NCI-H2227 (cell line): Measurements from ENCODE around the gene ZNF652.

Experiments used
- DNase-seq: peaks from one replicate; lab custom pipeline; 2025; ENCODE audit not compliant: unreplicated experiment; lab: John Stamatoyannopoulos, UW

ZNF652 gene

DNA sequence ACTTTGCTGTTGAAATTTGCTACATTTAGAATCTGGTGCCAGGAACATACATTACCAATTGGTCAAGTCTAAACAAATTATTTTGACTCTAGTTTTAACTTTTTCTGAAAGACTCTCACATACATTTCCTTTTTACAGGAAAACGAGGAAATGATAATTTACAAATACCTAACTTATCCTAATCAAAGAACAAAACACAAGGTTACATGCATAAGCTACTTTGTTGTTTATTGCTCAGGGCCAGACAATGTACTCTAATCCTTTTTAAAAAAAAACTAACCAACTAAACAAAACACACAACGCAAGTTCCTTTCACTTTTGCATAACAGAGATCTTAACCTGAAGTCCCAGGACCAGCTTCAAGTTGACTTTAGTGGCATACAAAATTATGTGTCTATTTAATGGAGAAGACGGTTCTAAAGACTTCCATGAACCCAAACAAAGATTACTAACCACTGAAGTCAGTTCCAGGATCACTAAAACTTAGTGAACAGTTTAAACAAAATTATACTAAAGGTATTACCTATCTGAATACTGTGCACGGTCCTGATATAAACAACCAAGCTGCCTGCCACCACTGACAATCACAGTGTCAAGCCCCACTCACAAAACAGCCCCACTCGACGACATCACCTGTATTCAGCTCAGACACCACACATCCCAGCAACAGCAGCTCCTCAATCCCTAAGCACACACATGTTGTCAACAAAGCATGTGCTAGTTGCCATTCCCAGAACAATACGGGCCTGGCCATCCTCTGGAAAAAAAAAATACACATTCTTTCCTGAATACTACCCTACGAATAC lies 1.9 kb downstream of the ZNF652 start:
- no peak for DNase-seq

DNA sequence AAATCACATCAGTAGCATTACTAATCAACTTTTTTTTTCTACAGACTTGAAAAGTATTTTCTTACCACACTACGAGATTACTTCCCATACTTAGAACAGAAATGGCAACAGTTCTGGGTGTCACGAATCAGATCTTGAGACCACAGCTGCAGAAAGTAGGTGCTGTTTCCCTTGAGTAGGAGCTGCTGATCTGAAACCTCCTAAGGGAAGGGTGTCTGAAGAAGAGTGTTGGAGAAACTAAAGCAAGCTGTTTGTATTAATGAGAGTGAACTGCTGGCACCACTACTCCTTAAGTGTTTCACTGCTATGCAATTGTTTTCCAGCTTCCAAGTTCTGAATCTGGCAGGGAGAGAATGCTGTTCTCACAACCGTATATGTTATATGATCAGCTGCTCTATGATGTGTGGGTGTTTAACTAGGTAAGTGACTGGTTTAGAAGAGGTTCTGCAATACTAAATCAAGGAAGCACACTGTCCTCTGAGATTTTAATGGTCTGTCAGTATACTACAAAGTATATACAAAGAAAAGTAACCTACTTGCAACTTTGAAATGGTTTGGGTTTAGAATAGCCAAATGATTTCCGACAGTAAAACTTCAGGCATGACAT lies 3.3 kb downstream of the ZNF652 start:
- DNase-seq, result no peak

DNA sequence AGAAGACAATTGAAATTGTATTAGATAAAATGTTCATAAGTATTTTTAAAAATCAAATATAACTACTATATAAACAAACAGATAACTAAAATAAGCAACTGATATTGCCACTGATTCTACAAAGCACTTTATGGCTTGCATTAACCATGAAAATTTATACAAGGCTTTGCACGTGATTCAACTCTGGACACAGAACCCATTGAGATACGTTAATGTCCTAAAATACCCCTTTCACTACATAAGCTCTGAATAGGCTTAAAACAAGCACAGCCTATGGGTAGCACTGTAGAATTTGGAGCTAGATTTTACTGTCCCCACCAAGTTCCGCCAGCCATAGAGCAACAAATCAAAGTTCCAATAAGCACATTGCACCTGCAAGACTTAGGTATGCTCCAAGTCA lies 4.5 kb downstream of the ZNF652 start:
- DNase-seq, result no peak

DNA sequence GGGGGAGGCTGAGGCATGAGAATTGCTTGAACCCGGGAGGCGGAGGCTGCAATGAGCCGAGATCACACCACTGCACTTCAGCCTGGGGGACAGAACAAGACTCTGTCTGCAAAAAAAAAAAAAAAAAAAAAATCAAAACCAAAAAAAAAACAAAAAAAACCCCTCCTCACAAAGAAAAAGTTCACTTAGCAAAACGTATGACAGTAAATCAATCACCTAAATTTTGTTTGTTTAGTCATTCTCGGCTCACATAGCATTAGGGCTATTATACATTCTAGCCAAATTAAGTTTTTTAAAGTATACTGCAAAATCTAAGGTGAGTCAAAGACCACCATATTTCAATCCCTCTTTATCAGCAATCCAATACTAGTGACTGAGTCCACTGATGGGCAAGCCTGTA lies 5.7 kb downstream of the ZNF652 start:
- DNase-seq, result no peak

DNA sequence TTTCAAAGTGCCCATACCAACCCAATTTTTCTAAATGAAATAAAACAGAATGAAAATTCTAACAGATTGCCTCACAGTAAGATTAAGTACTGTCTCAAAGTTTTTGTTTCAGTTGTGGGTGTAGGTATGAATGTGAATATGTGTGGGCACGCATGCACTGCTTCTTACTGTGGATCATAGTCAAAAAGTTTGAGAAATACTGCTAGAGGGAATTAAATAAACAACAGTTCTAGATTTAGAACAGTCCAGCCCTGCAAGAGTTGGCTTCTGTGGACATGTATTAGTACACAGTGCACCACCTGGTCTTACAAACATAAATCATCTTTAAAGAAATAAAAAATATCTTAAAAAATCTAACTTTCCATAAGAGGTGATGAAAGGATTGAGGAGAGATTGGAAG lies 8.4 kb downstream of the ZNF652 start:
- no peak for DNase-seq

DNA sequence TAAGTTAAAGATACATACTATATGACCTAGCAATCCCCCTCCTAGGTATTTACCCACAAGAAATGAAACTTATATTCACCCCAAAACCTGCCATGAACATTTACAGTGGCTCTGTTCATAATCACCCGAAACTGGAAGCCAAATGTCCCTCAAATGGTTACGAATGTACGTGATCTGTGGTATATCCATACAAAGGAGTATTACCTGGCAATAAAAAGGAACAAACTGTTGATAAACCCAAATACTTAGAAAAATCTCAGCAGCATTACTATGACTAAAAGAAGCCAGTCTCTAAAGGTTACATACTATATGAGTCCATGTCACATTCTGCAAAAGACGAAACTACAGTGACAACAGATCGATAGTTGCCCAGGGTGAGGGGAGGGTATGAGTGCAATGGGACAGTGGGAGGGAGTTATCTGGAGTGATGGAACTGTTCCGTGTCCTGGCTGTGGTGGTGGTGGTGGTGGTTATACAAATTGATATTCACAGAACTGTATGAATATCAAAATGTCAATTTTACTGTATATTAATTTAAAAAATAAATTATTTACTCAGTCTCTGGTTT lies 9.4 kb downstream of the ZNF652 start:
- DNase-seq, result no peak

DNA sequence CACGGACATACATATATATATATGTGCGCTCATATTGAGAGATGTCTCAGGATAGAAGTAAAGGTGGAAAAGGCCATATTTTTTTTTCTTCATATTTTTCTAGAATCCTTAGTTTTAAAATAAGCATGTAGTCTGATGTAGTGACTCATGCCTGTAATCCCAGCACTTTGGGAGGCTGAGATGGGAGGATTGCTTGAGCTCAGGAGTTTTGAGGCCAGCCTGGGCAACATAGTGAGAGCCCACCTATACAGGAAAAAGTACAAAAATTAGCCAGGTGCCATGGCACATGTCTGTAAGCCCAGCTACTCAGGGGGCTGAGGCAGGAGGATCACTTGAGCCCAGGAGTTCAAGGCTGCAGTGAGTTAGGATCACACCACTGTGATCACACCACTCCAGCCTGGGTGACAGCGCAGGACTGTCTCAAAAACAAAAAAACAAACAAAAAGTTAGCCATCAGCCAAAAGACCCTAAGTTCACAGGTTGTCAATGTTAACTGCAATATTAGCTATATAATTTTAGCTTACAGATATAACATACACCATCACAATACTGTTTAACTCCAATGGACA lies 10.4 kb downstream of the ZNF652 start:
- no peak for DNase-seq

DNA sequence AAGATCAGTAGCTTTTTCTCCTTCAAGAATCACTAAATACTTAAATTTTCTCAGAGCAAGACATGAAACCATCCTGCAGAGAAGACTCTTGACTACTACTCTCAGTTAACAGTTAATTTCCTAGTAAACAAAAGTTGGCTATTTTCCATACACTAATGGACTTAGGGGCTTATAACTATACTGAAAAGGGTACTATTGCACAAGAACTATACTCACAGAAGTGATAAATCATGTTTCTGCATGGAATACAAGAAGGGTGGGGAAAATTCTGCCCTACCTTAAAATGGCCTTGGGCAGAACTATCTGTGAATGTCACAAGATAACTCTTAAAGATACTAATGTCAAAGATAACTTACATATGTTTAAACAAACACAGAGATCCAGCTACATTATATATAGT lies 12.5 kb downstream of the ZNF652 start:
- no peak for DNase-seq

DNA sequence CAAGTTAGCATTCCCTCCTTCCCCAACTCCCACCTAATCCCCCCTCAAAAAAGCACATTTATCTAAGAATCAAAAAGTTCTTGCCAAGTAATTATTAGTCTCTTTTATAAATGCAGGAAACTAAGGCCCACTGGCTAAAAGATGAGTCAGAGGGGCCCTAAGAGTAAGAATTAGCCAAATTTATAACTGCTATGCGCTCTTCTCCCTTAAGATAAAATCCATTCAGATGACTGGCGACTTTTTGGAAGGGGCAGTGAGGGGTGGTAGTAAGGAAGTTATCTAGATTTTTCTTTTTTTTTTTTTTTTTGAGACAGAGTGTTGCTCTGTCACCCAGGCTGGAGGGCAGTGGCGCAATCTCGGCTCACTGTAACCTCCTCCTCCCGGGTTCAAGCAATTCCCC lies 17.1 kb downstream of the ZNF652 start:
- no peak for DNase-seq

DNA sequence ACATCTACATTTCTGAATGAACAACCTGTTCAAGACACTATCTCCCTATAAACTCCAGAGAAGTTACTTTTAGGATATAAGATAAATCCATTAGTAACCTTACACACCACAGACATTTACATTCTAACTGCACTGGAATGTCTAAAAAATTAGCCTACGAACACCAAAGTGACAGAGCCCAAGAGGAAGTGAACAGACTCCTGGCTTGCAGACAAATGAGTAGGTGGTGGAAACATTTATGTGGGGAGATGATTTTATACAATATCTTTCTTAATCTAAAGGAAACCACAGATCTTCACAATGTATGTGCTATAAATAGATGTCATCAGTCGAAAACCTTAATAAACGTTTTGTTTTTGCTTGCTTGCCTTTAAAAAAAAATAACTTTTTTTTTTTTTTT lies 18.8 kb downstream of the ZNF652 start:
- no peak for DNase-seq

DNA sequence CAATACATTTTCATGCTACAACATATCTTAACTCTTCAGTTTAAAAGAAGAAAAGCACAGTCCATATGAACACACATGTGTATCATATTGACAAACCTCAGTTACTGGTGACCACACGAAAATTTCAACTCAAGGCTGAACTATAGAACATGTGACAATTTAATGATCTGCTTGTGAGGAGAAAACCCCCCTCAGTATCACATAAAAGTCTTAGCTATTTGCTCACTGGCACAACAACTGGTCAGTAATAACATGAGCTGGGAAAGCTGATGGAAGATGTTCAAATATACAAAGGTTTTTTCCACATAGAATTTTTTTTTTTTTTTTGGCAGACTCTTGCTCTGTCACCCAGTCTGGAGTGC lies 19.5 kb downstream of the ZNF652 start:
- DNase-seq, result no peak

DNA sequence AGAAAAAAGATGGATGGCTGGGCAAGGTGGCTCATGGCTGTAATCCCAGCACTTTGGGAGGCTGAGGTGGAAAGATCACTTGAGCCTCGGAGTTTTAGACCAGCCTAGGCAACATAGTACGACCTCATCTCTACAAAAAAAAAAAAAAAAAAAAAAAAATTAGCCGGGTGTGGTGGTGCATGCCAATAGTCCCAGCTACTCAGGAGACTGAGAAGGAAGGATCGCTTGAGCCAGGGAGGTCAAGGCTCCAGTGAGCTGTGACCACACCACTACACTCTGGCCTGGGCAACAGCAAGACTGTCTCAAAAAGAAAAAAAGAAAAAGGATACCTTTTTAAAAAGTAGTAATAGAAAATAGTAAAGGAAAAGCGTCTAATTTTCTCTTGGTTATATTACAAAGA lies 20.7 kb downstream of the ZNF652 start:
- DNase-seq, result no peak

DNA sequence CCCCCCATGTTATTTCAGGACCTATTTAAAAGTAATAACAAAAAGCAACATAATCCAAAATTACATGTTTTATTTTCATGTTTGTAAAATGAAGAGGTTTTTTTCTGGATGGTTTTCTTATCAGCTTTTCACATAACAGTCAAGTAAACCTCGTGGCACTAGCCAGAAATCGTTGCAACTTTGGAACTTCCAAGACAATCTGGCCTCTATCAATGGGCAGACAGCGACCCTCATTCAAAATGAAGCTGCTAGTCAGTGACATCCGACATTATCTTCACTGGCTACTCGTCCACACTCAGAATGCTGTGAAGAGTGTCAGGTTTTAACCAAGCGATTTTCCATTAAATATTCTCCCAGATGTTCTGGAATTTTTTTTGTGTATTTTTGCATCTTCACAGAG lies 22.7 kb downstream of the ZNF652 start:
- DNase-seq, result no peak

DNA sequence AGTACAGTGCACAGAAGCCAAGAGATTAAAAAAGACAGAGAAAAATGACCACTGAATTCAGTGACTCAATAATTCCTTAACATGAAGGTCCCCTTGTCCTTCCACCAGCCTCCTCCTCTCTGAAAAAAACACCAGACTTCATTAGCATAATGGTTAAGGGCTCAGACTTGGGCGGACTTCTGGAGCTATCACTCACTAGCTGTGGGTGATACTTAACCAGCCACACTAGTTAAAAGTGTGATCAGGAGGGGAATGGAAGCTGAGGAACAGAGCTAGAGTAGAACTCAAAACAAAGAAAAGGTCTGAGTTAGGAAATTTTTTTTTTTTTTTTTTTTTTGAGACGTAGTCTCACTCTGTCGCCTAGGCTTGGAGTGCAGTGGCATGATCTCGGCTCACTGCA lies 23.2 kb downstream of the ZNF652 start:
- no peak for DNase-seq

DNA sequence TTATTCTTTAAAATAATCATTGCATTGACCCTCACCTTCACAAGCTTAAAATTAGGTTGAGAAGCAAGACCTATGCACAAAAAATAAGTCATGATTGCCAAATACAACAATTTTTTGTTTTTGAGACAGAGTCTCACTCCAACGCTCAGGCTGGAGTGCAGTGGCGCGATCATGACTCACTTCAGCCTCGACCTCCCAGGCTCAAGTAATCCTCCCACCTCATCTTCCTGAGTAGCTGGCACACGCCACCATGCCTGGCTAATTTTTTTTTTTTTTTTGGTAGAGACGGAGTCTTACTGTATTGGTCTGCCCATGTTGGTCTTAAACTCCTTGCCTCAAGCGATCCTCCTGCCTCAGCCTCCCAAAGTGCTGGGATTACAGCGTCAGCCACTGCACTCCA lies 24.2 kb downstream of the ZNF652 start:
- no peak for DNase-seq

DNA sequence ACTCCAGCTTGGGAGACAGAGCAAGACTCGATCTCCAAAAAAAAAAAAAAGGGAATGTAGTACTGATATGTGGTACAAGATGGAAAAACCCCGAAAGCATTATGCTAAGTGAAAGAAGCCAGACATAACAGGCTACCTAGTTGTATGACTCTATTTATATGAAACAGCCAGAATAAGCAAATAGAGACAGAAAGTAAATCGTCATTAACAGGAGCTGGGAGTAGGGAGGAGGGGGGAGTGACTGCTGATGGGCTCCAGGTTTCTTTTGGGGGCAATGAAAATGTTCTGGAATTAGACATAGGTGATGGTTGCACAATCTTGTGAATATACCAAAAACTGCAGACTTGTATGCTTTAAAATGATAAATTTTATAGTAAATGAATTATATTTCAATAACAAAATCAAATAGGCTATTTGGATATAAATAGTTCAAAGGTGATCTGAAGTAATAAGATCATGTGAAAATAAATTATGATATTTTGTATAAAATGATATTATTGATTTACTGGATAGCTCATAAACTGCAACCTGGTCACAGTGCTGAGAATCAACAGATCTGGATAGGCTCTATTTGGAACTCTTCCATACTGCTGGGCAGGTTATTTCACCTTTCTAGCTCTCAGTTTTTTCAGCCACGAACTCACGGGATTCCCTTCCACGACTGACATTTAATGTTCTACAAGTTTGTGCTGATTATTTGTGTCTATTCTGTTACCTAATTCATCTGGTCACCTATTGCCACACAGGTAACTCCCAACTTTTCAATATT lies 27.1 kb downstream of the ZNF652 start:
- no peak for DNase-seq

DNA sequence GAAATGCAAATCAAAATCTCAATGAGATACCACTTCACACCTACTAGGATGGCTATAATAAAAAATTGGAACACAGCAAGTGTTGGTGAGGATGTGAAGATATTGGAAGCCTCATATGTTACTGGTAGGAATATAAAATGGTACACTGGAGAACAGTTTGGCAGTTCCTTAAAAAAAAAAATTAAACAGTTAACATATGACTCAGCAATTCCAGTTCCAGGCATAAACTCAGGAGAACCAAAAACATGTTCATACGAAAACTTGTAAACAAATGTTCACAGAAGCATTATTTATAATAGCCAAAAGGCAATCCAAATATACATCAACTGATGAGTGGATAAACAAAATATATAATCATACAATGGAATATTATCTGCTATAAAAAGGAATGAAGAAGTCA lies 28.2 kb downstream of the ZNF652 start:
- DNase-seq, result no peak

DNA sequence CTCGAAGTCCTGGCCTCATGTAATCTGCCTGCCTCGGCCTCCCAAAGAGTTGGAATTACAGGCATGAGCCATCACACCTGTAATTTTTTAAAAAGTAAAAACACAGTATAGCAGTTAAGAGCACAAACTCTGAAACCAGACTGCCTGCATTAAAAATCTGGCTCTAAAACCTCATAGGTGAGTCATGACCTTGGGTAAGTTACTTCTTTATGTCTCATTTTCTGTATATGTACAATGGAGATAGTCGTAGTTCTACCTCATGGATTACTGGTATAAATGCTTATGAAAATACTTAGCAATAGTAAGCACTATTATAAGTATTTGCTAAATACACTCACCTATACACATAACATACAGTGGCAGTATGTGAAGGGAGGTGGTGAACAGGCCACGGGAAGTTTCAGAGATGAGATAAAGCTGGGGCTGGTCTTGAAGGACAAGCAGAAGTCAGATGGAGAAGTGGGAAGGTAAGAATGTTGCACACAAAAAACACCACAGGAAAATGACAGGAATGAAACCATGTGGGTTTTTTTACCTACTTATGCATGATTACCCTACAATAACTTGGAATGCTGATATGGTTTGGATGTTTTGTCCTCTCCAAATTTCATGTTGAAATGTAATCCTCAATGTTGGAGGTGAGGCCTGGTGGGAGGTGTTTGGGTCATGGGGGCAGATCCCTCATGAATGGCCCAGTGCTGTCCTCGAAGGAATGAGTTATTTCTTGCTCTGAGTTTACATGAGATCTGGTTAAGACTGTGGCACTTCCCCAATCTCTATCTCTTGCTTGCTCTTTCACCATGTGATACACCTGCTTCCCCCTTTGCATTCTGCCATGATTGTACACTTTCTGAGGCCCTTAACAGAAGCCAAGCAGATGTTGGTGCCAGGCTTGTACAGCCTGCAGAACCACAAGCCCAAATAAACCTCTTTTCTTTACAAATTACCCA lies 33.9 kb downstream of the ZNF652 start:
- no peak for DNase-seq

DNA sequence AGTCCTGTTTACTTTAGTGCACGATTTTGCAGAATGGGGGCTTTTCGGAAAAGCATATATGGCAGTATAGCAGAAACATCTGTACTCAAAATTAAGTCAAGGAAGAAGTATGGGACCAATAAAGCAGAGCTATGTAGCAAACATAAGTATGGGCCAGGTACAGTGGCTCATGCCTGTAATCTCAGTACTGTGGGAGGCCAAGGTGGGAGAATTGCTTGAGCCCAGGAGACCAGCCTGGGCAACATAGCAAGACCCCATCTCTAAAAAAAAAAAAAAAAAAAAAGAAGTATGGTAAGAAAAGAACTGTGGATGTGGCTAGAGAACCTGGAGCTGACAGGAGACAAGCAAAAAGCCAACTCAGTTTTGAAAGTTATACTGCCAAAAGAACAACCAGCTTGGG lies 36.1 kb downstream of the ZNF652 start:
- no peak for DNase-seq

DNA sequence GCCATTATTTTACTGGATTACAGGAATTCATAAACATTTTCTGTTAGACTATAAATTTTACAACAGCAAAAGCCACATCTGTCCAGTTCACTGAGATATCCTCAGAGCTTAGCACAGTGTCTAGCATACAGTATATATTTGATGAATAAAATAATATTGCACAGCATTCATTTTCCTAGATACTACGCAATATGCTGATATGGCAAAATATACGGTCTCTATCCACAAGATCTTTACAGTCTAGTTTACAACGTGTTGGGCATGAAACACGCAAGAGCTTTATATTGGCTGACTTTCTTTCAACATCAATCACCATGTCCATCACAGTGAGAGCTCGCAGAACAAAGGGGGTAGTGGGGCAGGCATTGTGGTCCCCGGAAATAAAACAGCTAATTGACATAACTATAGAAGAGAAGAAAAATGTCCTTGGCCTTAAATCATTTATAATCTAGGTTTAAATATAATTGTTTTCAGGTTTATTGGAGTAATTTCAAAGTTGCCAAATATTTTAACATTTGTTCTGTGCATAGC lies 43.5 kb downstream of the ZNF652 start:
- no peak for DNase-seq
